GM19452 (cell line): ENCODE results near the gene BSDC1.
"Not testable (repeated sequence)": the region's sequence is repeated elsewhere in the genome, so short reads cannot be mapped to it uniquely, and the experiment has no call there.

ENCODE experiments used
- ATAC-seq: cut with Tn5 transposase; IDR thresholded peaks from one replicate; pipeline ENCODE4 v1.9.1; 2021; ENCODE audit not compliant: unreplicated experiment

The BSDC1 gene

GRCh38 chr1:32394141-32394889 is at the start of gene BSDC1:
Gene BSDC1 (minus strand): TSS chr1:32394441. CDS start chr1:32394414, 27 bp downstream.
- peak; percentile 97 for ATAC-seq

GRCh38 chr1:32441467-32441866 is 47.2 kb upstream of the BSDC1 start:
- not testable (repeated sequence) for ATAC-seq

GRCh38 chr1:32438777-32439176 is 44.5 kb upstream of the BSDC1 start:
- not testable (repeated sequence) for ATAC-seq

- ATAC-seq: no peak
These were observed 43.9 kb upstream of the BSDC1 start for GRCh38 chr1:32438136-32438535.

- ATAC-seq: no peak
These were observed 37.6 kb upstream of the BSDC1 start for GRCh38 chr1:32431736-32432400.

GRCh38 chr1:32427264-32427963 is 33.2 kb upstream of the BSDC1 start:
- no peak for ATAC-seq

GRCh38 chr1:32426489-32427255 is 32.4 kb upstream of the BSDC1 start:
- ATAC-seq: no peak

- no peak for ATAC-seq
These were observed 27.5 kb upstream of the BSDC1 start for GRCh38 chr1:32421775-32422174.

GRCh38 chr1:32414186-32414886 is 20.1 kb upstream of the BSDC1 start:
- no peak for ATAC-seq

- no peak for ATAC-seq
These were observed 19.4 kb upstream of the BSDC1 start for GRCh38 chr1:32413507-32414185.

- no peak for ATAC-seq
These were observed 17.0 kb upstream of the BSDC1 start for GRCh38 chr1:32411261-32411660.

GRCh38 chr1:32406629-32407111 is 12.4 kb upstream of the BSDC1 start:
- no peak for ATAC-seq

- no peak for ATAC-seq
These were observed 11.6 kb upstream of the BSDC1 start for GRCh38 chr1:32405672-32406467.

GRCh38 chr1:32404946-32405345 is 10.7 kb upstream of the BSDC1 start:
- ATAC-seq: no peak

GRCh38 chr1:32400876-32401631 is 6.8 kb upstream of the BSDC1 start:
- no peak for ATAC-seq

- no peak for ATAC-seq
These were observed 5.6 kb upstream of the BSDC1 start for GRCh38 chr1:32399843-32400242.

- ATAC-seq: no peak
These were observed 4.2 kb upstream of the BSDC1 start for GRCh38 chr1:32398401-32398800.

GRCh38 chr1:32396524-32396923 is 2.3 kb upstream of the BSDC1 start:
- ATAC-seq: not testable (repeated sequence)
